K562 (cell line): Measurements from ENCODE around the gene ZDHHC24. TPM values are rescaled to one million over a fixed set of nuclear protein-coding genes. Genes with fewer than 3 reads are reported as not detected.

Experiments used
- ATF1 ChIP-seq, 2 experiments: fragments of 450-650 bp in 1 of 2; IDR thresholded peaks; 2 replicates each; pipeline ENCODE4 v1.6.1; 2016; ENCODE audit warnings: missing compliant biosample characterization in 1 of 2, missing genetic modification characterization in 1 of 2
- ATF2 ChIP-seq: sonication (generic); formaldehyde crosslinking; IDR thresholded peaks from 2 replicates; pipeline ENCODE4 v1.8.1; 2022; ENCODE audit warnings: missing genetic modification reagents
- E2F6 ChIP-seq, 2 experiments: IDR thresholded peaks; 2 replicates each; pipeline ENCODE4 v1.6.1; 2011; ENCODE audit warnings: borderline replicate concordance in 1 of 2, control low read depth in 1 of 2, low read depth in 1 of 2, low read length in 1 of 2, mild to moderate bottlenecking in 1 of 2, mixed read lengths in 1 of 2, moderate library complexity in 1 of 2; ENCODE audit not compliant: insufficient read depth in 1 of 2, insufficient read length in 1 of 2, poor library complexity in 1 of 2, severe bottlenecking in 1 of 2; ENCODE audit errors: extremely low read depth in 1 of 2
- ESRRA ChIP-seq: fragments of 450-650 bp; IDR thresholded peaks from 2 replicates; pipeline ENCODE4 v1.6.1; 2014; ENCODE audit warnings: low read depth, mild to moderate bottlenecking, moderate library complexity, borderline replicate concordance
- FOXP1 ChIP-seq: sonication (generic); formaldehyde crosslinking; IDR thresholded peaks from 2 replicates; pipeline ENCODE4 v1.8.0; 2022; ENCODE audit warnings: mild to moderate bottlenecking, missing genetic modification reagents
- GTF2B ChIP-seq: IDR thresholded peaks from 2 replicates; pipeline ENCODE4 v1.6.1; 2011; ENCODE audit not compliant: insufficient read length; ENCODE audit errors: extremely low read depth
- HDGF ChIP-seq: fragments of 450-650 bp; IDR thresholded peaks from 2 replicates; pipeline ENCODE4 v1.6.1; 2016
- MYC ChIP-seq, 2 experiments: fragments of 250-450 bp in 1 of 2; sonication (Bioruptor Pico) in 1 of 2; IDR thresholded peaks; 2 replicates each; pipeline versions ENCODE4 v1.5.1 to v1.6.1; 2012 to 2021; ENCODE audit warnings: low read depth in 2 of 2, borderline replicate concordance in 1 of 2, improper control_type of control experiment in 1 of 2, low read length in 1 of 2, mild to moderate bottlenecking in 1 of 2, moderate library complexity in 1 of 2
- NCOA6 ChIP-seq: fragments of 450-650 bp; IDR thresholded peaks from 2 replicates; pipeline ENCODE4 v1.6.1; 2017; ENCODE audit warnings: mild to moderate bottlenecking
- RBM25 ChIP-seq: fragments of 200-400 bp; formaldehyde crosslinking; IDR thresholded peaks from 2 replicates; pipeline ENCODE4 v1.6.1; 2018; ENCODE audit warnings: low read length, low read depth, moderate library complexity; ENCODE audit not compliant: severe bottlenecking
- SRF ChIP-seq, 2 experiments: fragments of 250-450, 450-650 bp in 1 of 2; sonication (Bioruptor Pico) in 1 of 2; sonication (generic) in 1 of 2; formaldehyde crosslinking; IDR thresholded peaks; 2 replicates each; pipeline versions ENCODE4 v1.5.0 to v1.5.1; 2020 to 2022; ENCODE audit warnings: mild to moderate bottlenecking in 1 of 2, missing genetic modification reagents in 1 of 2
- STAT6 ChIP-seq: sonication (generic); formaldehyde crosslinking; IDR thresholded peaks from 2 replicates; pipeline ENCODE4 v1.8.1; 2023; ENCODE audit warnings: mild to moderate bottlenecking, missing genetic modification reagents
- ZFX ChIP-seq: sonication (generic); formaldehyde crosslinking; IDR thresholded peaks from 2 replicates; pipeline ENCODE4 v1.8.0; 2022; ENCODE audit warnings: mild to moderate bottlenecking, missing genetic modification reagents, moderate library complexity
- ZNF174 ChIP-seq: fragments of 250-450 bp; sonication (Bioruptor Pico); IDR thresholded peaks from 2 replicates; pipeline ENCODE4 v1.4.0; 2020; ENCODE audit warnings: mild to moderate bottlenecking
- ZNF592 ChIP-seq: fragments of 450-650 bp; IDR thresholded peaks from 2 replicates; pipeline ENCODE4 v1.6.1; 2017; ENCODE audit warnings: antibody characterized with exemption, mild to moderate bottlenecking
- ZNF830 ChIP-seq: fragments of 250-450 bp; sonication (Bioruptor Pico); IDR thresholded peaks from 2 replicates; pipeline ENCODE4 v1.5.0; 2021; ENCODE audit warnings: mild to moderate bottlenecking
- polyA plus RNA-seq, 8 experiments: library from polyadenylated mRNA; depleted of rRNA in 4 of 8; stranded (reverse) in 5 of 8; unstranded in 3 of 8; fragments of >200 nt; fragmentation: Nextera tagmentation in 2 of 8; fragmentation: Illumina TruSeq in 1 of 8; extraction: Ambion mirVana in 2 of 8; extraction: Trizol in 1 of 8; gene quantifications; 2 replicates each; pipeline versions ENCODE4 v1.2.1 to v1.2.3, GENCODE V29; 2011 to 2014; ENCODE audit warnings: inconsistent platforms in 1 of 8, missing spikeins in 1 of 8
- total RNA-seq, 7 experiments: library from RNA; depleted of rRNA in 6 of 7; stranded (reverse); fragments of >200 nt in 6 of 7; fragmentation: Illumina TruSeq in 2 of 7; extraction: Trizol in 2 of 7; gene quantifications; 2 replicates each; pipeline versions ENCODE4 v1.2.1 to v1.2.3, GENCODE V29; 2011 to 2021; ENCODE audit warnings: low replicate concordance in 1 of 7

ZDHHC24 gene
- total and polyA plus RNA-seq, 9 of the 15 experiments (the other 6 are each of a cell fraction or from before 2014, with no cell fraction given): 0.45 to 11.2 (median 2.7) TPM

- TF ChIP-seq ZNF592 (no peak), GTF2B (no peak), ZFX (CRISPR knock-in tag) (peak; percentile 98), E2F6 (IDR thresholded peaks at IDR 0.05; ENCODE audit: borderline replicate concordance in 1 of 2, extremely low read depth in 1 of 2, insufficient read depth in 1 of 2, insufficient read length in 1 of 2, low read depth in 1 of 2, low read length in 1 of 2, poor library complexity in 1 of 2, severe bottlenecking in 1 of 2) (peak; percentile 26 to 33), HDGF (no peak), ATF1 (CRISPR knock-in tag; IDR thresholded peaks at IDR 0.05) (no peak), ATF1 (tag; IDR thresholded peaks at IDR 0.05) (peak; percentile 79), RBM25 (peak; percentile 80), ESRRA (no peak), STAT6 (CRISPR knock-in tag) (peak; percentile 35; the same call in 1 of the 2 replicates), MYC (IDR thresholded peaks at IDR 0.05; ENCODE audit: low read depth, low read length) (peak; percentile 86), MYC (CRISPR knock-in tag; IDR thresholded peaks at IDR 0.05; ENCODE audit: borderline replicate concordance, low read depth) (no peak), SRF (CRISPR knock-in tag; IDR thresholded peaks at IDR 0.05) (peak in 1 of 2 experiments; percentile 74; a peak in 1 of 4 replicates), ATF2 (CRISPR knock-in tag) (peak; percentile 33; the same call in 1 of the 2 replicates), NCOA6 (peak; percentile 70; the same call in 1 of the 2 replicates), FOXP1 (CRISPR knock-in tag) (no peak), ZNF830 (no peak), ZNF174 (CRISPR knock-in tag) (no peak)
Measured at GRCh38 chr11:66545701-66546367, at the start of gene ZDHHC24 (continued).
